ENCODE measurements around the gene POMT1.
"Not testable (repeated sequence)": the region's sequence is repeated elsewhere in the genome, so short reads cannot be mapped to it uniquely, and the experiment has no call there.

POMT1 gene

GRCh38 chr9:131500939-131501541, 1.7 kb upstream of the POMT1 start:
- Histone ChIP-seq H3K27ac (ENCODE audit: low read length) (no peak overlapping the region), H3K4me1 (ENCODE audit: control insufficient read depth in 1 of 2, insufficient read depth in 2 of 2, low read length in 2 of 2) (peaks cover 0 to 23% of the 10 kb centered on the region in 2 donors)

GRCh38 chr9:131503626-131504465, 1.1 kb downstream of the POMT1 start:
- H3K27ac ChIP-seq (ENCODE audit: low read length), result no peak overlapping the region
- peaks cover 14 to 28% of the 10 kb centered on the region in 2 donors for H3K36me3 ChIP-seq (ENCODE audit: control insufficient read depth in 1 of 2, insufficient read depth in 2 of 2, low read length in 2 of 2)
- H3K9me3 ChIP-seq (ENCODE audit: control insufficient read depth in 1 of 2, low read length in 2 of 2), result no peaks in the 10 kb centered on the region
- H3K4me1 ChIP-seq (ENCODE audit: control insufficient read depth in 1 of 2, insufficient read depth in 2 of 2, low read length in 2 of 2), result peaks cover 0 to 23% of the 10 kb centered on the region in 2 donors
- H3K4me3 ChIP-seq (ENCODE audit: low read depth in 1 of 2, low read length in 2 of 2), result peak overlapping the region; percentile 65 to 98
- H3K27me3 ChIP-seq (ENCODE audit: low read depth, low read length), result no peaks in the 10 kb centered on the region

More at GRCh38 chr9:131500939-131501541, 1.7 kb upstream of the POMT1 start:
- H3K27me3 ChIP-seq (ENCODE audit: low read depth, low read length), result no peaks in the 10 kb centered on the region
- no peak overlapping the region for H3K4me3 ChIP-seq (ENCODE audit: low read depth in 1 of 2, low read length in 2 of 2)
- H3K36me3 ChIP-seq (ENCODE audit: control insufficient read depth in 1 of 2, insufficient read depth in 2 of 2, low read length in 2 of 2), result peaks cover 25 to 44% of the 10 kb centered on the region in 2 donors
- no peaks in the 10 kb centered on the region for H3K9me3 ChIP-seq (ENCODE audit: control insufficient read depth in 1 of 2, low read length in 2 of 2)

GRCh38 chr9:131505012-131505411, 2.3 kb downstream of the POMT1 start:
- H3K4me3 ChIP-seq (ENCODE audit: low read depth in 1 of 2, low read length in 2 of 2), result no peak overlapping the region
- H3K27me3 ChIP-seq (ENCODE audit: low read depth, low read length), result no peaks in the 10 kb centered on the region

GRCh38 chr9:131511416-131511815, 8.7 kb downstream of the POMT1 start:
- no peak overlapping the region for H3K4me3 ChIP-seq (ENCODE audit: low read depth in 1 of 2, low read length in 2 of 2)
- no peaks in the 10 kb centered on the region for H3K4me1 ChIP-seq (ENCODE audit: control insufficient read depth in 1 of 2, insufficient read depth in 2 of 2, low read length in 2 of 2)
- H3K27ac ChIP-seq (ENCODE audit: low read length), result no peak overlapping the region
- peaks cover 32 to 85% of the 10 kb centered on the region in 2 donors for H3K36me3 ChIP-seq (ENCODE audit: control insufficient read depth in 1 of 2, insufficient read depth in 2 of 2, low read length in 2 of 2)
- no peaks in the 10 kb centered on the region for H3K27me3 ChIP-seq (ENCODE audit: low read depth, low read length)
- H3K9me3 ChIP-seq (ENCODE audit: control insufficient read depth in 1 of 2, low read length in 2 of 2), result no peaks in the 10 kb centered on the region

More at GRCh38 chr9:131505012-131505411, 2.3 kb downstream of the POMT1 start:
- no peak overlapping the region for H3K27ac ChIP-seq (ENCODE audit: low read length)
- H3K4me1 ChIP-seq (ENCODE audit: control insufficient read depth in 1 of 2, insufficient read depth in 2 of 2, low read length in 2 of 2), result peaks cover 0 to 23% of the 10 kb centered on the region in 2 donors
- no peaks in the 10 kb centered on the region for H3K9me3 ChIP-seq (ENCODE audit: control insufficient read depth in 1 of 2, low read length in 2 of 2)
- peaks cover 12 to 28% of the 10 kb centered on the region in 2 donors for H3K36me3 ChIP-seq (ENCODE audit: control insufficient read depth in 1 of 2, insufficient read depth in 2 of 2, low read length in 2 of 2)

GRCh38 chr9:131511880-131512279, 9.2 kb downstream of the POMT1 start:
- Histone ChIP-seq H3K4me1 (ENCODE audit: control insufficient read depth in 1 of 2, insufficient read depth in 2 of 2, low read length in 2 of 2) (peaks cover 0 to 4% of the 10 kb centered on the region in 2 donors), H3K36me3 (ENCODE audit: control insufficient read depth in 1 of 2, insufficient read depth in 2 of 2, low read length in 2 of 2) (peaks cover 35 to 90% of the 10 kb centered on the region in 2 donors), H3K9me3 (ENCODE audit: control insufficient read depth in 1 of 2, low read length in 2 of 2) (no peaks in the 10 kb centered on the region)

GRCh38 chr9:131513177-131513576, 10.5 kb downstream of the POMT1 start:
- Histone ChIP-seq H3K4me3 (ENCODE audit: low read depth in 1 of 2, low read length in 2 of 2) (no peak overlapping the region), H3K9me3 (ENCODE audit: control insufficient read depth in 1 of 2, low read length in 2 of 2) (no peaks in the 10 kb centered on the region), H3K36me3 (ENCODE audit: control insufficient read depth in 1 of 2, insufficient read depth in 2 of 2, low read length in 2 of 2) (peaks cover 37 to 84% of the 10 kb centered on the region in 2 donors), H3K27ac (ENCODE audit: low read length) (no peak overlapping the region), H3K27me3 (ENCODE audit: low read depth, low read length) (no peaks in the 10 kb centered on the region), H3K4me1 (ENCODE audit: control insufficient read depth in 1 of 2, insufficient read depth in 2 of 2, low read length in 2 of 2) (peaks cover 0 to 11% of the 10 kb centered on the region in 2 donors)

More at GRCh38 chr9:131511880-131512279, 9.2 kb downstream of the POMT1 start:
- H3K27ac ChIP-seq (ENCODE audit: low read length), result no peak overlapping the region
- H3K4me3 ChIP-seq (ENCODE audit: low read depth in 1 of 2, low read length in 2 of 2), result no peak overlapping the region
- H3K27me3 ChIP-seq (ENCODE audit: low read depth, low read length), result no peaks in the 10 kb centered on the region

- H3K9me3 ChIP-seq (ENCODE audit: control insufficient read depth in 1 of 2, low read length in 2 of 2); H3K27ac ChIP-seq (ENCODE audit: low read length); H3K4me3 ChIP-seq (ENCODE audit: low read depth in 1 of 2, low read length in 2 of 2); H3K27me3 ChIP-seq (ENCODE audit: low read depth, low read length): not testable (repeated sequence)
- peaks cover 0 to 16% of the 10 kb centered on the region in 2 donors for H3K4me1 ChIP-seq (ENCODE audit: control insufficient read depth in 1 of 2, insufficient read depth in 2 of 2, low read length in 2 of 2)
- H3K36me3 ChIP-seq (ENCODE audit: control insufficient read depth in 1 of 2, insufficient read depth in 2 of 2, low read length in 2 of 2), result peaks cover 49 to 89% of the 10 kb centered on the region in 2 donors
Measured at GRCh38 chr9:131515559-131516031, 12.9 kb downstream of the POMT1 start.

- Histone ChIP-seq H3K4me3 (ENCODE audit: low read depth in 1 of 2, low read length in 2 of 2) (no peak overlapping the region), H3K27me3 (ENCODE audit: low read depth, low read length) (no peaks in the 10 kb centered on the region), H3K27ac (ENCODE audit: low read length) (no peak overlapping the region), H3K36me3 (ENCODE audit: control insufficient read depth in 1 of 2, insufficient read depth in 2 of 2, low read length in 2 of 2) (peaks cover 51 to 89% of the 10 kb centered on the region in 2 donors), H3K9me3 (ENCODE audit: control insufficient read depth in 1 of 2, low read length in 2 of 2) (no peaks in the 10 kb centered on the region), H3K4me1 (ENCODE audit: control insufficient read depth in 1 of 2, insufficient read depth in 2 of 2, low read length in 2 of 2) (peaks cover 0 to 16% of the 10 kb centered on the region in 2 donors)
Measured at GRCh38 chr9:131516100-131516499, 13.4 kb downstream of the POMT1 start.

- H3K9me3 ChIP-seq (ENCODE audit: control insufficient read depth in 1 of 2, low read length in 2 of 2), result no peaks in the 10 kb centered on the region
- H3K36me3 ChIP-seq (ENCODE audit: control insufficient read depth in 1 of 2, insufficient read depth in 2 of 2, low read length in 2 of 2), result peaks cover 58 to 89% of the 10 kb centered on the region in 2 donors
- no peak overlapping the region for H3K4me3 ChIP-seq (ENCODE audit: low read depth in 1 of 2, low read length in 2 of 2)
- no peaks in the 10 kb centered on the region for H3K27me3 ChIP-seq (ENCODE audit: low read depth, low read length)
- H3K4me1 ChIP-seq (ENCODE audit: control insufficient read depth in 1 of 2, insufficient read depth in 2 of 2, low read length in 2 of 2), result peaks cover 0 to 16% of the 10 kb centered on the region in 2 donors
- H3K27ac ChIP-seq (ENCODE audit: low read length), result no peak overlapping the region
Measured at GRCh38 chr9:131516930-131517329, 14.2 kb downstream of the POMT1 start.

GRCh38 chr9:131517761-131518190, 15.1 kb downstream of the POMT1 start:
- Histone ChIP-seq H3K27me3 (ENCODE audit: low read depth, low read length) (no peaks in the 10 kb centered on the region), H3K36me3 (ENCODE audit: control insufficient read depth in 1 of 2, insufficient read depth in 2 of 2, low read length in 2 of 2) (peaks cover 54 to 90% of the 10 kb centered on the region in 2 donors), H3K27ac (ENCODE audit: low read length) (no peak overlapping the region), H3K4me1 (ENCODE audit: control insufficient read depth in 1 of 2, insufficient read depth in 2 of 2, low read length in 2 of 2) (peaks cover 0 to 16% of the 10 kb centered on the region in 2 donors), H3K4me3 (ENCODE audit: low read depth in 1 of 2, low read length in 2 of 2) (no peak overlapping the region), H3K9me3 (ENCODE audit: control insufficient read depth in 1 of 2, low read length in 2 of 2) (no peaks in the 10 kb centered on the region)

- Histone ChIP-seq H3K4me1 (ENCODE audit: control insufficient read depth in 1 of 2, insufficient read depth in 2 of 2, low read length in 2 of 2) (peaks cover 0 to 16% of the 10 kb centered on the region in 2 donors), H3K27me3 (ENCODE audit: low read depth, low read length) (no peaks in the 10 kb centered on the region), H3K4me3 (ENCODE audit: low read depth in 1 of 2, low read length in 2 of 2) (no peak overlapping the region), H3K9me3 (ENCODE audit: control insufficient read depth in 1 of 2, low read length in 2 of 2) (no peaks in the 10 kb centered on the region), H3K27ac (ENCODE audit: low read length) (no peak overlapping the region), H3K36me3 (ENCODE audit: control insufficient read depth in 1 of 2, insufficient read depth in 2 of 2, low read length in 2 of 2) (peaks cover 59 to 88% of the 10 kb centered on the region in 2 donors)
Measured at GRCh38 chr9:131518553-131518952, 15.8 kb downstream of the POMT1 start.

All from muscle layer of duodenum (tissue), 2 donors.